Liver (tissue), 9 donors: ENCODE measurements around the gene METTL8. TPM values are rescaled to one million over a fixed set of nuclear protein-coding genes. Genes with fewer than 3 reads are reported as not detected.
A peak's percentile ranks its signal among the peaks of the same experiment; 100 is the strongest.
"Not testable (repeated sequence)": the region's sequence is repeated elsewhere in the genome, so short reads cannot be mapped to it uniquely, and the experiment has no call there.

Experiments
- DNase-seq: peaks from one replicate; pipeline ENCODE4 v3.0.0-alpha.2; 2017; ENCODE audit warnings: low spot score
- H3K27ac ChIP-seq, 2 donors: one replicate each; pipeline ENCODE4 v1.7.0; 2013; ENCODE audit warnings: inconsistent platforms in 2 of 2, low read length in 2 of 2, control low read depth in 1 of 2, low read depth in 1 of 2, mild to moderate bottlenecking in 1 of 2
- H3K27me3 ChIP-seq, 4 donors: one replicate each; pipeline versions ENCODE4 v1.6.1 to v1.7.0; 2013; ENCODE audit warnings: low read length in 3 of 4, inconsistent platforms in 1 of 4, mild to moderate bottlenecking in 1 of 4, moderate library complexity in 1 of 4; ENCODE audit not compliant: control insufficient read depth in 4 of 4, insufficient read depth in 4 of 4
- H3K36me3 ChIP-seq, 4 donors: one replicate each; pipeline versions ENCODE4 v1.6.1 to v1.7.0; 2013; ENCODE audit warnings: low read length in 3 of 4, mild to moderate bottlenecking in 3 of 4, low read depth in 1 of 4, moderate library complexity in 1 of 4; ENCODE audit not compliant: control insufficient read depth in 4 of 4, insufficient read depth in 3 of 4
- H3K4me1 ChIP-seq, 4 donors: one replicate each; pipeline versions ENCODE4 v1.6.1 to v1.7.0; 2013; ENCODE audit warnings: low read length in 3 of 4, mild to moderate bottlenecking in 3 of 4, moderate library complexity in 1 of 4; ENCODE audit not compliant: control insufficient read depth in 4 of 4, insufficient read depth in 4 of 4
- H3K4me3 ChIP-seq, 3 donors: one replicate each; pipeline versions ENCODE4 v1.6.1 to v1.7.0; 2013; ENCODE audit warnings: low read length in 3 of 3, control low read depth in 1 of 3, low read depth in 1 of 3, mild to moderate bottlenecking in 1 of 3
- H3K9ac ChIP-seq, 2 donors: one replicate each; pipeline ENCODE4 v1.7.0; 2013; ENCODE audit warnings: low read length in 2 of 2, mild to moderate bottlenecking in 2 of 2, moderate library complexity in 2 of 2, control low read depth in 1 of 2, low read depth in 1 of 2
- H3K9me3 ChIP-seq, 4 donors: one replicate each; pipeline versions ENCODE4 v1.6.1 to v1.7.0; 2013; ENCODE audit warnings: low read length in 3 of 4; ENCODE audit not compliant: control insufficient read depth in 4 of 4
- EGR1 ChIP-seq, 2 donors: IDR thresholded peaks; 2 replicates each; pipeline ENCODE4 v1.6.1; 2016 to 2018; ENCODE audit warnings: antibody characterized with exemption in 2 of 2, low read depth in 2 of 2
- FOXA1 ChIP-seq: IDR thresholded peaks from 2 replicates; pipeline ENCODE4 v1.6.1; 2016; ENCODE audit warnings: antibody characterized with exemption
- GABPA ChIP-seq, 2 donors: IDR thresholded peaks in 1 of 2; conservative IDR thresholded peaks in 1 of 2; 2 replicates each; pipeline ENCODE4 v1.6.1; 2016; ENCODE audit warnings: antibody characterized with exemption in 2 of 2, mild to moderate bottlenecking in 1 of 2, moderate library complexity in 1 of 2
- HNF4A ChIP-seq, 2 donors: conservative IDR thresholded peaks; 2 replicates each; pipeline ENCODE4 v1.6.1; 2016; ENCODE audit warnings: antibody characterized with exemption in 2 of 2, mild to moderate bottlenecking in 2 of 2
- JUND ChIP-seq, 2 donors: IDR thresholded peaks; 2 replicates each; pipeline ENCODE4 v1.6.1; 2016; ENCODE audit warnings: antibody characterized with exemption in 2 of 2
- RAD21 ChIP-seq, 2 donors: IDR thresholded peaks; 2 replicates each; pipeline ENCODE4 v1.6.1; 2016; ENCODE audit warnings: antibody characterized with exemption in 2 of 2, mild to moderate bottlenecking in 2 of 2
- RXRA ChIP-seq, 2 donors: IDR thresholded peaks; 2 replicates each; pipeline ENCODE4 v1.6.1; 2017 to 2018; ENCODE audit warnings: antibody characterized with exemption in 2 of 2, mild to moderate bottlenecking in 1 of 2
- SP1 ChIP-seq: IDR thresholded peaks from 2 replicates; pipeline ENCODE4 v1.6.1; 2018; ENCODE audit warnings: antibody characterized with exemption, mild to moderate bottlenecking
- TAF1 ChIP-seq: conservative IDR thresholded peaks from 2 replicates; pipeline ENCODE4 v1.6.1; 2016; ENCODE audit warnings: antibody characterized with exemption, mild to moderate bottlenecking
- YY1 ChIP-seq: IDR thresholded peaks from 2 replicates; pipeline ENCODE4 v1.6.1; 2016; ENCODE audit warnings: antibody characterized with exemption, mild to moderate bottlenecking
- WGBS: extraction: QIAGEN DNeasy Blood & Tissue Kit; methylation state at CpG from one replicate; pipeline ENCODE4 v1.1.7; 2013; 5-methylcytosine and 5-hydroxymethylcytosine counted together
- polyA plus RNA-seq, 2 donors: library from polyadenylated mRNA; stranded (reverse) in 1 of 2; unstranded in 1 of 2; fragments of 200-250 nt in 1 of 2; fragments of >200 nt in 1 of 2; fragmentation: Nextera tagmentation in 1 of 2; extraction: Ambion mirVana in 1 of 2; gene quantifications; one replicate each; pipeline versions ENCODE4 v1.2.1 to v1.2.3, GENCODE V29; 2013 to 2015
- total RNA-seq, 2 donors: library from RNA; depleted of rRNA; stranded (reverse); fragments of >200 nt; gene quantifications; one replicate each; pipeline ENCODE4 v1.2.3, GENCODE V29; 2014
- TF ChIP-seq, protein P1 (sequence below): IDR thresholded peaks from 2 replicates; pipeline ENCODE4 v1.6.1; 2016; ENCODE audit warnings: antibody characterized with exemption
- TF ChIP-seq, protein P2 (sequence below): IDR thresholded peaks from 2 replicates; pipeline ENCODE4 v1.6.1; 2016; ENCODE audit warnings: antibody characterized with exemption
- TF ChIP-seq, protein P3 (sequence below): IDR thresholded peaks from 2 replicates; pipeline ENCODE4 v1.6.1; 2016; ENCODE audit warnings: antibody characterized with exemption
- TF ChIP-seq, protein P4 (sequence below): IDR thresholded peaks from 2 replicates; pipeline ENCODE4 v1.6.1; 2016; ENCODE audit warnings: antibody characterized with exemption, mild to moderate bottlenecking
- donor health status: healthy.
- donor health status: healthy.
- donor health status: healthy.
- donor health status: healthy.
- donor health status: healthy.

Gene METTL8
- total and polyA plus RNA-seq, 4 donors: 3.6 to 8.1 (median 5.9) TPM

- peak in 1 of 2 donors; percentile 22 for TF ChIP-seq EGR1 (IDR thresholded peaks at IDR 0.05; ENCODE audit: low read depth in 2 of 2)
- TF ChIP-seq, protein P1, sequence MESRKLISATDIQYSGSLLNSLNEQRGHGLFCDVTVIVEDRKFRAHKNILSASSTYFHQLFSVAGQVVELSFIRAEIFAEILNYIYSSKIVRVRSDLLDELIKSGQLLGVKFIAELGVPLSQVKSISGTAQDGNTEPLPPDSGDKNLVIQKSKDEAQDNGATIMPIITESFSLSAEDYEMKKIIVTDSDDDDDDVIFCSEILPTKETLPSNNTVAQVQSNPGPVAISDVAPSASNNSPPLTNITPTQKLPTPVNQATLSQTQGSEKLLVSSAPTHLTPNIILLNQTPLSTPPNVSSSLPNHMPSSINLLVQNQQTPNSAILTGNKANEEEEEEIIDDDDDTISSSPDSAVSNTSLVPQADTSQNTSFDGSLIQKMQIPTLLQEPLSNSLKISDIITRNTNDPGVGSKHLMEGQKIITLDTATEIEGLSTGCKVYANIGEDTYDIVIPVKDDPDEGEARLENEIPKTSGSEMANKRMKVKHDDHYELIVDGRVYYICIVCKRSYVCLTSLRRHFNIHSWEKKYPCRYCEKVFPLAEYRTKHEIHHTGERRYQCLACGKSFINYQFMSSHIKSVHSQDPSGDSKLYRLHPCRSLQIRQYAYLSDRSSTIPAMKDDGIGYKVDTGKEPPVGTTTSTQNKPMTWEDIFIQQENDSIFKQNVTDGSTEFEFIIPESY: peak; percentile 49
- TF ChIP-seq, protein P2, sequence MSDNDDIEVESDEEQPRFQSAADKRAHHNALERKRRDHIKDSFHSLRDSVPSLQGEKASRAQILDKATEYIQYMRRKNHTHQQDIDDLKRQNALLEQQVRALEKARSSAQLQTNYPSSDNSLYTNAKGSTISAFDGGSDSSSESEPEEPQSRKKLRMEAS: peak; percentile 45
- TF ChIP-seq HNF4A (conservative IDR thresholded peaks at IDR 0.05): peak; percentile 48 to 58
- no peak for TF ChIP-seq GABPA (IDR thresholded peaks at IDR 0.05 in 1 of 2, conservative IDR thresholded peaks at IDR 0.05 in 1 of 2)
- TF ChIP-seq, protein P3, sequence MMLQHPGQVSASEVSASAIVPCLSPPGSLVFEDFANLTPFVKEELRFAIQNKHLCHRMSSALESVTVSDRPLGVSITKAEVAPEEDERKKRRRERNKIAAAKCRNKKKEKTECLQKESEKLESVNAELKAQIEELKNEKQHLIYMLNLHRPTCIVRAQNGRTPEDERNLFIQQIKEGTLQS: peak; percentile 84
- TF ChIP-seq YY1: peak; percentile 46
- peak; percentile 94 to 96 for TF ChIP-seq JUND (IDR thresholded peaks at IDR 0.05)
- TF ChIP-seq SP1: no peak
- TF ChIP-seq, protein P4, sequence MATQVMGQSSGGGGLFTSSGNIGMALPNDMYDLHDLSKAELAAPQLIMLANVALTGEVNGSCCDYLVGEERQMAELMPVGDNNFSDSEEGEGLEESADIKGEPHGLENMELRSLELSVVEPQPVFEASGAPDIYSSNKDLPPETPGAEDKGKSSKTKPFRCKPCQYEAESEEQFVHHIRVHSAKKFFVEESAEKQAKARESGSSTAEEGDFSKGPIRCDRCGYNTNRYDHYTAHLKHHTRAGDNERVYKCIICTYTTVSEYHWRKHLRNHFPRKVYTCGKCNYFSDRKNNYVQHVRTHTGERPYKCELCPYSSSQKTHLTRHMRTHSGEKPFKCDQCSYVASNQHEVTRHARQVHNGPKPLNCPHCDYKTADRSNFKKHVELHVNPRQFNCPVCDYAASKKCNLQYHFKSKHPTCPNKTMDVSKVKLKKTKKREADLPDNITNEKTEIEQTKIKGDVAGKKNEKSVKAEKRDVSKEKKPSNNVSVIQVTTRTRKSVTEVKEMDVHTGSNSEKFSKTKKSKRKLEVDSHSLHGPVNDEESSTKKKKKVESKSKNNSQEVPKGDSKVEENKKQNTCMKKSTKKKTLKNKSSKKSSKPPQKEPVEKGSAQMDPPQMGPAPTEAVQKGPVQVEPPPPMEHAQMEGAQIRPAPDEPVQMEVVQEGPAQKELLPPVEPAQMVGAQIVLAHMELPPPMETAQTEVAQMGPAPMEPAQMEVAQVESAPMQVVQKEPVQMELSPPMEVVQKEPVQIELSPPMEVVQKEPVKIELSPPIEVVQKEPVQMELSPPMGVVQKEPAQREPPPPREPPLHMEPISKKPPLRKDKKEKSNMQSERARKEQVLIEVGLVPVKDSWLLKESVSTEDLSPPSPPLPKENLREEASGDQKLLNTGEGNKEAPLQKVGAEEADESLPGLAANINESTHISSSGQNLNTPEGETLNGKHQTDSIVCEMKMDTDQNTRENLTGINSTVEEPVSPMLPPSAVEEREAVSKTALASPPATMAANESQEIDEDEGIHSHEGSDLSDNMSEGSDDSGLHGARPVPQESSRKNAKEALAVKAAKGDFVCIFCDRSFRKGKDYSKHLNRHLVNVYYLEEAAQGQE: peak; percentile 16
- no peak for TF ChIP-seq TAF1
- TF ChIP-seq RAD21 (IDR thresholded peaks at IDR 0.05): peak in 1 of 2 donors; percentile 19
- TF ChIP-seq RXRA (IDR thresholded peaks at IDR 0.05): peak; percentile 85 to 89
- TF ChIP-seq FOXA1: no peak
- no peak for DNase-seq
- 21% methylated on average over 1 of the region's 1 CpG for WGBS
- H3K27ac ChIP-seq: peak overlapping the region; percentile 11 to 46
- H3K9ac ChIP-seq: no peak overlapping the region
- H3K36me3 ChIP-seq: peaks cover 0 to 1% (median 0%) of the 10 kb centered on the region in 4 donors
- no peak overlapping the region for H3K4me3 ChIP-seq
- no peaks in the 10 kb centered on the region for H3K27me3 ChIP-seq
- H3K9me3 ChIP-seq: peaks cover 0 to 1% (median 0%) of the 10 kb centered on the region in 4 donors
- H3K4me1 ChIP-seq: peaks cover 0 to 9% (median 7%) of the 10 kb centered on the region in 4 donors
Observed at GRCh38 chr2:171383134-171383533, 50.7 kb downstream of the METTL8 start.

GRCh38 chr2:171382175-171382574 lies 51.6 kb downstream of the METTL8 start:
- WGBS: 98% methylated on average over 1 of the region's 1 CpG
- H3K4me1 ChIP-seq, H3K4me3 ChIP-seq, H3K36me3 ChIP-seq, DNase-seq, H3K27ac ChIP-seq, H3K9ac ChIP-seq, H3K9me3 ChIP-seq, H3K27me3 ChIP-seq: not testable (repeated sequence)

- not testable (repeated sequence) for H3K9ac ChIP-seq, H3K36me3 ChIP-seq, H3K27ac ChIP-seq, H3K4me1 ChIP-seq, DNase-seq, H3K4me3 ChIP-seq, H3K27me3 ChIP-seq, H3K9me3 ChIP-seq
Observed at GRCh38 chr2:171377852-171378251, 55.9 kb downstream of the METTL8 start.
